Measurements from ENCODE around the gene COASY. TPM values are rescaled to one million over a fixed set of nuclear protein-coding genes. Genes with fewer than 3 reads are reported as not detected.

COASY gene
- polyA plus RNA-seq, 1 of the 3 experiments (the other 2 are of a cell fraction) = 69.4 TPM

- ChIA-PET CTCF (interaction anchor here (1.0 to 1.4 kb wide), 2 partner anchors 14 to 15 kb away, joined by 3 to 4 read pairs; no protein-coding TSS in a partner anchor), POLR2A (interaction anchor here (0.6 to 0.8 kb wide), 2 partner anchors 12 to 30 kb away, joined by 3 read pairs; no protein-coding TSS in a partner anchor)
- no peak for DNase-seq
- Histone ChIP-seq H3K9ac (peak overlapping the region; percentile 86), H3F3A (replicated peaks; ENCODE audit: insufficient read depth) (peaks cover 27% of the 10 kb centered on the region), H3K9me3 (no peaks in the 10 kb centered on the region), H3K27ac (ENCODE audit: low read depth in 2 of 2, low read length in 1 of 2) (peak overlapping the region; percentile 73 to 82), H4K20me1 (ENCODE audit: insufficient read depth) (no peaks in the 10 kb centered on the region), H3K36me3 (replicated peaks in 1 of 2; ENCODE audit: control insufficient read depth in 1 of 2, insufficient read depth in 2 of 2, low read length in 1 of 2) (peaks cover 13 to 30% of the 10 kb centered on the region in 2 experiments), H2AFZ (ENCODE audit: low read depth) (peak overlapping the region; percentile 86), H3K4me2 (peak overlapping the region; percentile 98), H3K79me2 (ENCODE audit: insufficient read depth) (peaks cover 56% of the 10 kb centered on the region), H3K27me3 (ENCODE audit: insufficient read depth) (no peaks in the 10 kb centered on the region), H3K4me3 (ENCODE audit: low read depth in 2 of 2, low read length in 1 of 2) (peak overlapping the region; percentile 78 to 98), H3K4me1 (ENCODE audit: control insufficient read depth in 1 of 2, insufficient read depth in 2 of 2, low read depth in 1 of 2, low read length in 1 of 2) (peaks cover 4 to 30% of the 10 kb centered on the region in 2 experiments; a peak in 3 of 4 replicates), H3K9me2 (no peaks in the 10 kb centered on the region)
- TF ChIP-seq YY1 (IDR thresholded peaks at IDR 0.05; ENCODE audit: low read depth) = no peak
- TF ChIP-seq RAD21 (IDR thresholded peaks at IDR 0.05; ENCODE audit: low read length) = no peak
- no peak for TF ChIP-seq FOXM1 (IDR thresholded peaks at IDR 0.05; ENCODE audit: low read depth)
- TF ChIP-seq FOXJ3 (CRISPR knock-in tag; IDR thresholded peaks at IDR 0.05) = 0 out of 2 replicates have a peak, but pooled peaks have one; percentile 4
- TF ChIP-seq ELF1 (IDR thresholded peaks at IDR 0.05) = no peak
- no peak for TF ChIP-seq CTCF (IDR thresholded peaks at IDR 0.05)
- TF ChIP-seq NFIC (IDR thresholded peaks at IDR 0.05; ENCODE audit: borderline replicate concordance) = no peak
- no peak for TF ChIP-seq NRF1 (IDR thresholded peaks at IDR 0.05; ENCODE audit: low read depth, low read length)
- no peak for TF ChIP-seq MEF2A (IDR thresholded peaks at IDR 0.05; ENCODE audit: borderline replicate concordance, low read depth)
- no peak for TF ChIP-seq JUND (IDR thresholded peaks at IDR 0.05)
- no peak for TF ChIP-seq USF1 (IDR thresholded peaks at IDR 0.05; ENCODE audit: borderline replicate concordance, low read depth)
- TF ChIP-seq RXRA (IDR thresholded peaks at IDR 0.05; ENCODE audit: borderline replicate concordance, low read depth) = no peak
- 0 out of 2 replicates have a peak, but pooled peaks have one; percentile 34 for TF ChIP-seq MXI1 (IDR thresholded peaks at IDR 0.05; ENCODE audit: low read depth, low read length)
- no peak for TF ChIP-seq SMC3 (IDR thresholded peaks at IDR 0.05; ENCODE audit: low read depth, low read length)
- TF ChIP-seq CHD2 (IDR thresholded peaks at IDR 0.05; ENCODE audit: low read length, partially characterized antibody) = no peak
- 3% methylated on average over 24 of the region's 48 CpGs for WGBS (ENCODE audit: low lambda C conversion rate)
Measured at GRCh38 chr17:42562388-42563142, 617 bp downstream of the COASY start.

- Histone ChIP-seq H3K4me3 (ENCODE audit: low read depth in 2 of 2, low read length in 1 of 2) (peak overlapping the region; percentile 78 to 98), H3K9ac (peak overlapping the region; percentile 86), H2AFZ (ENCODE audit: low read depth) (no peak overlapping the region), H3K9me2 (no peaks in the 10 kb centered on the region), H3K27me3 (ENCODE audit: insufficient read depth) (no peaks in the 10 kb centered on the region), H4K20me1 (ENCODE audit: insufficient read depth) (no peaks in the 10 kb centered on the region), H3K4me1 (ENCODE audit: control insufficient read depth in 1 of 2, insufficient read depth in 2 of 2, low read depth in 1 of 2, low read length in 1 of 2) (peaks cover 4 to 33% of the 10 kb centered on the region in 2 experiments; a peak in 3 of 4 replicates), H3K79me2 (ENCODE audit: insufficient read depth) (peaks cover 61% of the 10 kb centered on the region), H3K4me2 (peak overlapping the region; percentile 98), H3K9me3 (no peaks in the 10 kb centered on the region), H3F3A (replicated peaks; ENCODE audit: insufficient read depth) (peaks cover 29% of the 10 kb centered on the region), H3K27ac (ENCODE audit: low read depth in 2 of 2, low read length in 1 of 2) (peak overlapping the region in 1 of 2 experiments; percentile 73; a peak in 2 of 4 replicates), H3K36me3 (replicated peaks in 1 of 2; ENCODE audit: control insufficient read depth in 1 of 2, insufficient read depth in 2 of 2, low read length in 1 of 2) (peaks cover 13 to 30% of the 10 kb centered on the region in 2 experiments)
- no peak for DNase-seq
- TF ChIP-seq JUND (IDR thresholded peaks at IDR 0.05) (no peak), NFIC (IDR thresholded peaks at IDR 0.05; ENCODE audit: borderline replicate concordance) (no peak), CHD2 (IDR thresholded peaks at IDR 0.05; ENCODE audit: low read length, partially characterized antibody) (no peak), SIN3A (IDR thresholded peaks at IDR 0.05; ENCODE audit: borderline replicate concordance, low read depth, low read length) (no peak)
- WGBS (ENCODE audit: low lambda C conversion rate) = 33% methylated on average over 14 of the region's 14 CpGs
- ChIA-PET POLR2A (interaction anchor here (0.6 kb wide), 1 partner anchor 11 kb away, joined by 3 read pairs; no protein-coding TSS in a partner anchor), CTCF (interaction anchor here (1.0 to 1.4 kb wide), 2 partner anchors 14 to 15 kb away, joined by 3 to 4 read pairs; no protein-coding TSS in a partner anchor)
Measured at GRCh38 chr17:42563143-42563509, 1.2 kb downstream of the COASY start.
